ENCODE measurements around the gene SCCPDH.

The SCCPDH gene

GRCh38 chr1:246750752-246751151, 26.5 kb downstream of the SCCPDH start:
- DNase-seq (ENCODE audit: low read depth in 2 of 2) = no peak

GRCh38 chr1:246753670-246754535, 29.7 kb downstream of the SCCPDH start:
- peak; percentile 15 to 26 for DNase-seq (ENCODE audit: low read depth in 2 of 2)

GRCh38 chr1:246755419-246755818, 31.2 kb downstream of the SCCPDH start:
- DNase-seq (ENCODE audit: low read depth in 2 of 2) = no peak

GRCh38 chr1:246760422-246761347, 36.5 kb downstream of the SCCPDH start:
- DNase-seq (ENCODE audit: low read depth in 2 of 2) = no peak

GRCh38 chr1:246761396-246761795, 37.2 kb downstream of the SCCPDH start:
- no peak for DNase-seq (ENCODE audit: low read depth in 2 of 2)

GRCh38 chr1:246765521-246765920, 41.3 kb downstream of the SCCPDH start:
- DNase-seq (ENCODE audit: low read depth in 2 of 2) = no peak

- DNase-seq (ENCODE audit: low read depth in 2 of 2) = no peak
These were observed 44.3 kb downstream of the SCCPDH start for GRCh38 chr1:246768403-246769020.

- DNase-seq (ENCODE audit: low read depth in 2 of 2) = no peak
These were observed 45.1 kb downstream of the SCCPDH start for GRCh38 chr1:246769306-246769705.

GRCh38 chr1:246771366-246771765, 47.2 kb downstream of the SCCPDH start:
- no peak for DNase-seq (ENCODE audit: low read depth in 2 of 2)

- DNase-seq (ENCODE audit: low read depth in 2 of 2) = no peak
These were observed 48.5 kb downstream of the SCCPDH start for GRCh38 chr1:246772686-246773085.

- no peak for DNase-seq (ENCODE audit: low read depth in 2 of 2)
These were observed 49.0 kb downstream of the SCCPDH start for GRCh38 chr1:246773213-246773641.

GRCh38 chr1:246775531-246776385, 51.5 kb downstream of the SCCPDH start:
- no peak for DNase-seq (ENCODE audit: low read depth in 2 of 2)

- DNase-seq (ENCODE audit: low read depth in 2 of 2) = no peak
These were observed 52.7 kb downstream of the SCCPDH start for GRCh38 chr1:246776923-246777322.

GRCh38 chr1:246778663-246779062, 54.5 kb downstream of the SCCPDH start:
- no peak for DNase-seq (ENCODE audit: low read depth in 2 of 2)

GRCh38 chr1:246779561-246780175, 55.5 kb downstream of the SCCPDH start:
- DNase-seq (ENCODE audit: low read depth in 2 of 2) = no peak

- no peak for DNase-seq (ENCODE audit: low read depth in 2 of 2)
These were observed 56.1 kb downstream of the SCCPDH start for GRCh38 chr1:246780264-246780663.

GRCh38 chr1:246781212-246781611, 57.0 kb downstream of the SCCPDH start:
- DNase-seq (ENCODE audit: low read depth in 2 of 2) = no peak

GRCh38 chr1:246782120-246782900, 58.1 kb downstream of the SCCPDH start:
- DNase-seq (ENCODE audit: low read depth in 2 of 2) = no peak

- DNase-seq (ENCODE audit: low read depth in 2 of 2) = no peak
These were observed 60.6 kb downstream of the SCCPDH start for GRCh38 chr1:246784621-246785493.
